Measurements from ENCODE around the gene ECI1.

- TF ChIP-seq CTCF (IDR thresholded peaks at IDR 0.05), result peak in 4 of 7 experiments; percentile 11 to 32 (median 28)
- TF ChIP-seq POLR2A (IDR thresholded peaks at IDR 0.05), result no peak
Observed at GRCh38 chr16:2223942-2224486, 27.4 kb downstream of the ECI1 start.

Measured in body of pancreas (tissue), 4 donors.